ENCODE measurements around the gene STOM.

STOM gene

GRCh38 chr9:121350036-121350435, 20.0 kb downstream of the STOM start:
- in situ Hi-C loops (cut with MboI; ENCODE audit: low pct_unique_long_range_greater_than_20kb, low sequenced_read_pairs, unreplicated experiment) = no loop called here
- no peak for TF ChIP-seq CTCF (IDR thresholded peaks at IDR 0.05; ENCODE audit: extremely low read depth, insufficient read depth, missing control alignments)

GRCh38 chr9:121349009-121349408, 21.0 kb downstream of the STOM start:
- no peak for TF ChIP-seq CTCF (IDR thresholded peaks at IDR 0.05; ENCODE audit: extremely low read depth, insufficient read depth, missing control alignments)
- DNase-seq (ENCODE audit: low spot score) = no peak
- in situ Hi-C loops (cut with MboI; ENCODE audit: low pct_unique_long_range_greater_than_20kb, low sequenced_read_pairs, unreplicated experiment) = no loop called here

More at GRCh38 chr9:121350036-121350435, 20.0 kb downstream of the STOM start:
- no peak for DNase-seq (ENCODE audit: low spot score)

- DNase-seq (ENCODE audit: low spot score) = no peak
- in situ Hi-C loops (cut with MboI; ENCODE audit: low pct_unique_long_range_greater_than_20kb, low sequenced_read_pairs, unreplicated experiment) = no loop called here
- TF ChIP-seq CTCF (IDR thresholded peaks at IDR 0.05; ENCODE audit: extremely low read depth, insufficient read depth, missing control alignments) = no peak
These were observed 21.8 kb downstream of the STOM start for GRCh38 chr9:121348221-121348620.

- no peak for TF ChIP-seq CTCF (IDR thresholded peaks at IDR 0.05; ENCODE audit: extremely low read depth, insufficient read depth, missing control alignments)
- no peak for DNase-seq (ENCODE audit: low spot score)
- in situ Hi-C loops (cut with MboI; ENCODE audit: low pct_unique_long_range_greater_than_20kb, low sequenced_read_pairs, unreplicated experiment) = no loop called here
These were observed 25.0 kb downstream of the STOM start for GRCh38 chr9:121345070-121345469.

GRCh38 chr9:121344184-121344583, 25.9 kb downstream of the STOM start:
- in situ Hi-C loops (cut with MboI; ENCODE audit: low pct_unique_long_range_greater_than_20kb, low sequenced_read_pairs, unreplicated experiment) = no loop called here
- TF ChIP-seq CTCF (IDR thresholded peaks at IDR 0.05; ENCODE audit: extremely low read depth, insufficient read depth, missing control alignments) = no peak
- DNase-seq (ENCODE audit: low spot score) = no peak

GRCh38 chr9:121340676-121341392, 29.2 kb downstream of the STOM start:
- TF ChIP-seq CTCF (IDR thresholded peaks at IDR 0.05; ENCODE audit: extremely low read depth, insufficient read depth, missing control alignments) = no peak

More at GRCh38 chr9:121340676-121341392, 29.2 kb downstream of the STOM start:
- in situ Hi-C loops (cut with MboI; ENCODE audit: low pct_unique_long_range_greater_than_20kb, low sequenced_read_pairs, unreplicated experiment) = no loop called here
- peak; percentile 71 for DNase-seq (ENCODE audit: low spot score)
